DOHH2 (cell line): ENCODE data around the gene ITGB8.

Experiments used
- CTCF ChIP-seq: fragments of 200-600 bp; sonication (generic); IDR thresholded peaks from one replicate; pipeline ENCODE4 v1.5.1; 2014; ENCODE audit warnings: antibody characterized with exemption, mild to moderate bottlenecking, low read depth, low read length; ENCODE audit not compliant: poor library complexity, severe bottlenecking
- EZH2phosphoT487 ChIP-seq: fragments of 200-600 bp; sonication (generic); IDR thresholded peaks from 2 replicates; pipeline ENCODE4 v1.6.1; 2017; ENCODE audit warnings: borderline replicate concordance, mild to moderate bottlenecking, antibody characterized with exemption, low read length, moderate library complexity, mixed read lengths

- TF ChIP-seq CTCF (no peak), EZH2phosphoT487 (no peak)
Observed at GRCh38 chr7:20331910-20332813, 1.5 kb downstream of the ITGB8 start.
